Endothelial cell of umbilical vein (primary cell): Measurements from ENCODE around the gene PIGB. TPM values are rescaled to one million over a fixed set of nuclear protein-coding genes. Genes with fewer than 3 reads are reported as not detected.

Source experiments
- BruUV-seq: library from RNA; stranded (reverse); fragments of 400-500 nt; replicated peaks from 2 replicates; lab custom pipeline; 2021; lab: Mats Ljungman, UMichigan
- CTCF ChIA-PET: fragments of 300-600, 350-600 bp; sonication (Branson Sonifier 250); formaldehyde crosslinking; loops from one replicate; lab custom pipeline; 2021; ENCODE audit warnings: antibody characterized with exemption, inconsistent platforms; lab: Charles Lee
- POLR2A ChIA-PET: fragments of 300-600, 350-600 bp; sonication (Branson Sonifier 250); formaldehyde crosslinking; loops from one replicate; lab custom pipeline; 2021; ENCODE audit warnings: antibody characterized with exemption, inconsistent platforms; lab: Charles Lee
- DNase-seq: peaks from one replicate; pipeline ENCODE4 v3.0.0-alpha.2; 2011; ENCODE audit warnings: low read depth, low spot score
- FAIRE-seq: peaks from 2 replicates; lab custom pipeline; 2011; peaks lifted over from hg19 to GRCh38; lab: Jason Lieb, UNC
- H2AFZ ChIP-seq: 2 replicates; pipeline ENCODE4 v1.6.0; 2012; ENCODE audit warnings: low read depth, low read length, control low read depth, inconsistent platforms
- H3K27ac ChIP-seq: 2 replicates; pipeline ENCODE4 v1.5.1; 2011; ENCODE audit warnings: low read depth, mild to moderate bottlenecking, control low read depth, low read length, moderate library complexity; ENCODE audit not compliant: insufficient read depth
- H3K27me3 ChIP-seq, 2 experiments: 2 replicates each; pipeline versions ENCODE4 v1.6.0 to v1.6.1; 2011; ENCODE audit warnings: low read length in 2 of 2, mixed read lengths in 1 of 2; ENCODE audit not compliant: control insufficient read depth in 2 of 2, insufficient read depth in 2 of 2
- H3K36me3 ChIP-seq, 2 experiments: 2 replicates in 1 of 2; 3 replicates in 1 of 2; pipeline ENCODE4 v1.5.1; 2011; ENCODE audit warnings: low read length in 2 of 2, mild to moderate bottlenecking in 1 of 2, moderate library complexity in 1 of 2; ENCODE audit not compliant: control insufficient read depth in 2 of 2, insufficient read depth in 2 of 2; ENCODE audit errors: extremely low read depth in 1 of 2
- H3K4me1 ChIP-seq: 3 replicates; pipeline ENCODE4 v1.5.1; 2011; ENCODE audit warnings: mild to moderate bottlenecking, low read length; ENCODE audit not compliant: control insufficient read depth, insufficient read depth; ENCODE audit errors: extremely low read depth
- H3K4me2 ChIP-seq: 2 replicates; pipeline ENCODE4 v1.6.1; 2011; ENCODE audit warnings: low read length, control low read depth, mixed read lengths; ENCODE audit not compliant: insufficient read depth
- H3K4me3 ChIP-seq, 3 experiments: fragments of 200-600 bp in 1 of 3; sonication (generic), shearing (Covaris generic) in 1 of 3; replicated peaks in 1 of 3; 2 replicates each; pipeline ENCODE4 v1.5.1; 2011 to 2016; ENCODE audit warnings: control low read depth in 3 of 3, low read length in 3 of 3, mild to moderate bottlenecking in 2 of 3, inconsistent platforms in 1 of 3, low read depth in 1 of 3, moderate library complexity in 1 of 3; ENCODE audit not compliant: insufficient read depth in 1 of 3
- H3K79me2 ChIP-seq: 2 replicates; pipeline ENCODE4 v1.6.0; 2012; ENCODE audit warnings: low read length, inconsistent platforms; ENCODE audit not compliant: control insufficient read depth, insufficient read depth
- H3K9ac ChIP-seq: replicated peaks from 2 replicates; pipeline ENCODE3; 2011; ENCODE audit warnings: low read length, control low read depth; ENCODE audit not compliant: insufficient read depth; ENCODE audit errors: extremely low read depth
- H3K9me1 ChIP-seq: replicated peaks from 3 replicates; pipeline ENCODE4 v1.6.0; 2011; ENCODE audit warnings: mild to moderate bottlenecking, low read length; ENCODE audit not compliant: control insufficient read depth, insufficient read depth; ENCODE audit errors: extremely low read depth
- H3K9me3 ChIP-seq: replicated peaks from 2 replicates; pipeline ENCODE4 v1.5.1; 2012; ENCODE audit warnings: low read length, inconsistent platforms; ENCODE audit not compliant: control insufficient read depth, insufficient read depth
- H4K20me1 ChIP-seq: replicated peaks from 2 replicates; pipeline ENCODE3; 2011; ENCODE audit warnings: mild to moderate bottlenecking, low read length; ENCODE audit not compliant: control insufficient read depth, insufficient read depth; ENCODE audit errors: extremely low read depth
- CTCF ChIP-seq, 2 donors: IDR thresholded peaks; 1 replicate in 1 of 2; 2 replicates in 1 of 2; pipeline ENCODE4 v1.5.1; 2011; ENCODE audit warnings: low read length in 2 of 2, mild to moderate bottlenecking in 2 of 2, moderate library complexity in 2 of 2, control low read depth in 1 of 2, inconsistent platforms in 1 of 2, low read depth in 1 of 2; ENCODE audit not compliant: insufficient read depth in 1 of 2; ENCODE audit errors: extremely low read depth in 1 of 2
- EZH2 ChIP-seq: IDR thresholded peaks from 2 replicates; pipeline ENCODE4 v1.6.1; 2012; ENCODE audit warnings: borderline replicate concordance, low read depth, mild to moderate bottlenecking, moderate library complexity, low read length, inconsistent platforms; ENCODE audit not compliant: severe bottlenecking
- FOS ChIP-seq: IDR thresholded peaks from 2 replicates; pipeline ENCODE4 v1.6.1; 2011; ENCODE audit warnings: mild to moderate bottlenecking, low read length, moderate library complexity, borderline replicate concordance; ENCODE audit not compliant: insufficient read depth
- GATA2 ChIP-seq: IDR thresholded peaks from 2 replicates; pipeline ENCODE4 v1.7.0; 2011; ENCODE audit warnings: low read depth, mild to moderate bottlenecking, moderate library complexity, mixed read lengths, low read length; ENCODE audit not compliant: insufficient read length, insufficient read depth
- JUN ChIP-seq: IDR thresholded peaks from 2 replicates; pipeline ENCODE4 v1.6.1; 2011; ENCODE audit warnings: borderline replicate concordance, low read depth; ENCODE audit not compliant: insufficient read length, insufficient read depth
- MAX ChIP-seq: IDR thresholded peaks from 2 replicates; pipeline ENCODE4 v1.6.1; 2011; ENCODE audit not compliant: insufficient read depth, insufficient read length
- MYC ChIP-seq: IDR thresholded peaks from one replicate; pipeline ENCODE4 v1.6.1; 2011; ENCODE audit warnings: mild to moderate bottlenecking, low read depth, low read length
- POLR2A ChIP-seq: IDR thresholded peaks from 2 replicates; pipeline ENCODE4 v1.6.1; 2012; ENCODE audit warnings: low read depth, mild to moderate bottlenecking, control low read depth, low read length
- POLR2AphosphoS5 ChIP-seq: IDR thresholded peaks from 2 replicates; pipeline ENCODE4 v1.6.1; 2012; ENCODE audit warnings: low read depth, mild to moderate bottlenecking, control low read depth, low read length, moderate library complexity; ENCODE audit not compliant: insufficient read depth
- dilution Hi-C: fragments of 300-500 bp; cut with MboI; formaldehyde crosslinking; loops from one replicate; pipeline ENCODE4 v1.15.0; 2019; ENCODE audit warnings: low sequenced_read_pairs; ENCODE audit not compliant: extremely low pct_ligation_motif_present
- intact Hi-C: fragments of 100-400 bp; cut with micrococcal nuclease; formaldehyde crosslinking; loops from one replicate; pipeline ENCODE4 v1.10.0; 2022
- polyA plus RNA-seq, 4 experiments: library from polyadenylated mRNA; depleted of rRNA in 3 of 4; stranded (reverse) in 3 of 4; unstranded in 1 of 4; fragments of >200 nt; gene quantifications; 2 replicates each; pipeline versions ENCODE4 v1.2.1 to v1.2.3, GENCODE V29; 2011 to 2012; ENCODE audit warnings: missing spikeins in 1 of 4
- total RNA-seq: library from RNA; stranded (reverse); gene quantifications from 2 replicates; pipeline ENCODE4 v1.2.3, GENCODE V29; 2021

PIGB gene
- total and polyA plus RNA-seq, 2 donors (not counting 3 experiments of a cell fraction or from before 2014, with no cell fraction given) = 14.1 to 23.9 TPM

GRCh38 chr15:55372701-55373440 lies 53.8 kb downstream of the PIGB start:
- H3K79me2 ChIP-seq = no peaks in the 10 kb centered on the region
- peak overlapping the region; percentile 46 for H3K9ac ChIP-seq
- H3K9me1 ChIP-seq = no peaks in the 10 kb centered on the region
- no peaks in the 10 kb centered on the region for H3K27me3 ChIP-seq
- H3K36me3 ChIP-seq = peaks cover 2 to 4% of the 10 kb centered on the region in 2 experiments
- no peak for TF ChIP-seq GATA2
- TF ChIP-seq CTCF (IDR thresholded peaks at IDR 0.05; ENCODE audit: extremely low read depth in 1 of 2, insufficient read depth in 1 of 2, low read depth in 1 of 2, low read length in 2 of 2) = no peak
- ChIA-PET POLR2A (interaction anchor here (0.9 kb wide), 1 partner anchor 35 kb away, joined by 3 read pairs; the partner anchor contains the start of genes CCPG1 and PIERCE2), CTCF (interaction anchor here (1.2 to 3.8 kb wide), 7 partner anchors 9 to 66 kb away, joined by 3 to 21 read pairs (median 7); partner anchors contain the start of genes PIGB and PIGBOS1)
- intact Hi-C loops = no loop called here
- BruUV-seq = no TSS peak
- peak; percentile 35 for FAIRE-seq
- H3K9me3 ChIP-seq = no peaks in the 10 kb centered on the region
- H4K20me1 ChIP-seq = no peaks in the 10 kb centered on the region
- H3K4me1 ChIP-seq = peaks cover 16% of the 10 kb centered on the region
- no peak overlapping the region for H3K4me3 ChIP-seq
- H2AFZ ChIP-seq = peak overlapping the region; percentile 67
- peak overlapping the region; percentile 82 for H3K4me2 ChIP-seq
- H3K27ac ChIP-seq = peak overlapping the region; percentile 42
- dilution Hi-C loops = no loop called here
- DNase-seq = peak; percentile 71

- no peak overlapping the region for H3K9ac ChIP-seq
- intact Hi-C loops = no loop called here
- H3K27me3 ChIP-seq = no peaks in the 10 kb centered on the region
- CTCF ChIA-PET = no interaction called here
- no peaks in the 10 kb centered on the region for H4K20me1 ChIP-seq
- no peaks in the 10 kb centered on the region for H3K9me1 ChIP-seq
- no peaks in the 10 kb centered on the region for H3K4me1 ChIP-seq
- POLR2A ChIA-PET = no interaction called here
- H3K36me3 ChIP-seq = peaks cover 0 to 2% of the 10 kb centered on the region in 2 experiments
- H3K27ac ChIP-seq = no peak overlapping the region
- TF ChIP-seq JUN = no peak
- no peak for TF ChIP-seq POLR2A
- no peak for TF ChIP-seq MAX
- TF ChIP-seq FOS = no peak
- TF ChIP-seq POLR2AphosphoS5 = no peak
- TF ChIP-seq MYC = no peak
- no peak for TF ChIP-seq GATA2
- TF ChIP-seq EZH2 = no peak
- dilution Hi-C loops = no loop called here
- no peak overlapping the region for H3K4me3 ChIP-seq
- no peaks in the 10 kb centered on the region for H3K9me3 ChIP-seq
- FAIRE-seq (no peak), DNase-seq (no peak)
- no TSS peak for BruUV-seq
- no peak overlapping the region for H3K4me2 ChIP-seq
- no peaks in the 10 kb centered on the region for H3K79me2 ChIP-seq
- no peak overlapping the region for H2AFZ ChIP-seq
These were observed 60.1 kb downstream of the PIGB start for GRCh38 chr15:55379095-55379494.
